ENCODE data around the gene KIFC3.

KIFC3 gene

GRCh38 chr16:57762365-57763040, 39.8 kb downstream of the KIFC3 start:
- DNase-seq = no peak

DNA sequence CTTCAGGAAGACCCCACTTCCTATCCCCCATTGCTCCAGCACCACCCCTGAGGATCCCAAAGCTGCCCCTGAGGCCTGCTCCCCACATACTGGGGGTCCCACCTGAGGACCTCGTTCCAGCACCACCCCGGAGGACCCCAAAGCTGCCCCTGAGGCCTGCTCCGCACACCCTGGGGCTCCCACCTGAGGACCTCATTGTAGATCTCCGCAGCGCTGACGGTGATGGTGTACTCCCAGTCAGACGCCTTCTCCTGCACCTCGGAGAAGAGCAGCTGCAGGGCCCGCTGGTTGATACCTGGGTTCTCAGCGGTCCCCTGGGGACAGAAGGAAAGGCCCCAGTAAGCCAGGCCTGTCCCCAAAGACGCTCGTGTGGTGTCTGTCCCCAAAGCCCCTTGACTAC, 40.3 kb downstream of the KIFC3 start:
- no peak for DNase-seq

DNA sequence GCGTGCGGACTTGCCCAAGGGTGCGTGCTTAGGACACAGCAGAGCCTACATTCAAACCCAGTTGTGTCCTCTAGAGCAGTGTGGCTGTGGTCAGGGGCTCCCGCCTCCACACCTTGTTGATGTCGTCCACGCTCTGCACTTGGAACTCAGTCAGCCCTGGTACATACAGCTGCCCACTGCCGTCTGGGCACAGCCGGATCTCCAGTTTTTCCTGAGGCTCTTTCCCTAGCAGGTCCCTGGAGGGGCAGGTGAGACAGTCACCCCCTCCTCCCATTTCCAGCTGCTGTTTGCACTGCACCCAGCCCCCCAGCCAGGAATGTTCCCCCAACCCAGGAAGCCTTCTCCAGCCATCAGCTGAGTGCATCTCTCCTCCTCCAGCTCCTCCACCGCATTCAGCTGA, 41.0 kb downstream of the KIFC3 start:
- no peak for DNase-seq

DNA sequence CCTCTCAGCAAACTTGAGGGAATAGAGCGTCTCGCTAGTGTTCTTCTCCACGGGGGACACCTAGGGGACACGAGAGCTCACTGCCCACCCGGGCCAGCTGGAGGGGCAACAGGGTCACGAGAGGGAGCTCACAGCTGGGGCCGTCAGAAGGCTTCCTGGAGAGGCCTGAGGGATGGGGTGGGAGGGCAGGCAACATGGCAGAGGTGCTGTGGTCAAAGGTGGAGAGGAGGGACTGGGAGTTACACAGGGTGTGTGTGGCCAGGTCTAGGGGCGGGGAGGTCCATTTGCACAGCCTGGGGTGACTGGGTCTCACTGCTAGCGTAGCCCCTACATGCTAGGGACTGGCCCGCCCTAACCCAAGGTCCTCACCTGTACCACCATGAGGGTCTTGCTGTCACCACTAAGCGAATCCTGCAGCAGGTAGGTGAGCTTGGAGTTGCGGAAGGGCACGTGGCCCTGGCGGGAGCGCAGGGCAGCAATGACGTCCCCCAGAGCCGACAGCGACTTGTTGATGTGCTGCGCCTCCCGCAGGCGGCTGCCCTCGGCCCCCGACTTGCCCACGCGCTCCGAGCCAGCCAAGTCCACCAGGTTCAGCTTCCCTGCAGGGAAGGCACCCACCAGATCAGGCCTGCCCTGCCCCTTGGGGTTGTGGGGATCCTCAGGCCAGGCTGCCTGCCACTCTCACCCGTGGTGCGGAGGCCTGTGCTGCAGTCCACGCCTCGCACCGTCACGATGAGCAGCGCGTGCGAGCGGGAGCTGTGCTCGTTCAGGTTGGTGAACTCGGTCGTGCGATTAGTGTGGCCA, 41.7 kb downstream of the KIFC3 start:
- DNase-seq = no peak

DNA sequence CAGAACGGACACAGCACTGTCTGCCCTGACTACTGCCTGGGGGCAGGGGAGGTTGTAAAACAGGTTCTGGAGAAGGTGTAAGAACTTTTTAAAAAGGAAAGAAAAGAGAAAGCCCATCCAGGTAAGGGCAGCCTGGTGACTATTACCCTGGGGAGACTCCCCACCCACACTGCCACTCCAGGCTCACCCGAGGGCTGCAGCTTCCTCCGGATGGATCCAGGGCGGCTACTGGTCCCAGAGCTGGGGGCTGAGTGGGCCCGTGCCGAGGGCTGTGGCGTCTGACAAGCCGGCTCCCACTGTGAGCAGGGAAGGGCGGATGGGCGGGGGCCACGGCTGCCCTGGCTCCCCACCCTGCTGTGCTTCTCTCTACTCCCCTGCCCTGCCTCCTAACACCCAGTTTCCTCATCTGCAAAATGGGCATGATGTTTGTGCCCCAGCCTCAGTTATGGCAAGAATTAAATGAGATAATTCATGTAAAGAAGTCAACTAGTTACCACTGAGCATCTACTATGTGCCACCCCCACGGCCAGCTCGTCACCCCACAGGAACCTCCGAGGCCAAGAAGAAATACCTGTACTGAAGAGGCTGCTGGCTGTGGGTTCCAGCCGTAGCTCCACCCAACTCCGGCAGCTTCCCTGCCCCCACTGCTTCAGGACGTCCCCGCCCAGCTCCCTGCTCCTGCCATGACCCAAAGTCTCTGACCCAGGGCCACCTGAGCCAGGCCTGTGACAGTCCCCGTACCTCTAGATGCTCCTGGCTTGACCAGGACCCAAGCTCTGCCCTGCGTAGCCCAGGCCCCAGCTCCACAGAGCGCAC, 42.5 kb downstream of the KIFC3 start:
- no peak for DNase-seq

DNA sequence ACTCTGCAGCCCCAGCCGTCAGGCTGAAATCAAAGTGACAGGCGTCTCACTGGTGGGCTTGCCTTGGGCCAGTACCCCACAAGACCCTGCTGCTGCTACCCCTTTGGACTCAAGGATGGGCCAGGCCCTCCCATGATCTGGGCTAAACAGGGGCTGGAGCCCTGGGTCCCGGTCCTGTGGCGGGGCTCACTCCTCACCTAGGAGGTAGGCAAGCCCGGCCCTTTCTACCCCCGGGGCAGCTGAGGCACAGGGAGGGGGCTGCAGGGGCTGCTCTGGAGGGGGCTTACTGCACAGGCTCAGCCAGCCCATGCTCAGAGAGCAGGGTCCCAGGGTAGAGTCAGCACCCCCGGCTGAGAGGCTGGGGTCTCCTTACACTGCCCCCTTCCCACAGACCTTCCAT, 43.2 kb downstream of the KIFC3 start:
- no peak for DNase-seq

DNA sequence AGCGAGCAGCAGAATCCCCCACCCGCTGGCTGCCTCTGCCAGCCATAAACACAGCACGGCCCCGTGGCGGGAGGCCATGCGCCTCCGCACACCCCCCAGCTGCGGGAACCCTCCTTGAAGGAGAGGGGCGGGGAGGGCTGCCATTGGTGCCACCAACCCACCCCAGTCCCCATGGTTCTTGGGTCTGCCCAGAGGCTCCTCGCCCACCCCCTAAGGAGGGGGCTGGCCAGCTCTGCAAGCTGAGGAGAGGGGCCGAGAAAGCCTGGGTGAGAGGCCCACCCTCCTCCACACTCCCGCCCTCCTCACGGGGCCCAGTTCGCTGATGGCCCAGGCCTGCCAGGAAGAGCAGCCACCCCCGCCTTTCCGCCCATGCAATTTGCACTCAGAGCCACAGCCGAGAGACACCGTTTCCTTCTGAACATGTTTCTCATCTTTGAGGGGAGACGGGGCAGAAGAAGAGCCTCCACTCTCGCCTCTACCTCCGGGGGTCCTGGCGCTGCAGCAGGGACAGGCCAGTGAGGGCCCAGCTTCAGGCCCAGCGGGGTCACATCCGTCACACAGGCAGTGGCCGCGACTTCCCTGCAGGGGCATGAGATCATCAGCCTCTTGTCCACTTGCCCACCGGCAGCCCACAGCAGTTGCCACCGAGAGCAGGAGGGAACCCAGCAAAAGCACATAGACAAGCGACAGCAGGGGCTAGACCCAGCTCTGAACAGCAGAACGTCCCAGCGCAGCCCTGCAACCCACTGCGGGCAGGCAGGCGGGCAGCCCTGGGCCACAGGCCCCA, 43.8 kb downstream of the KIFC3 start:
- DNase-seq = no peak

DNA sequence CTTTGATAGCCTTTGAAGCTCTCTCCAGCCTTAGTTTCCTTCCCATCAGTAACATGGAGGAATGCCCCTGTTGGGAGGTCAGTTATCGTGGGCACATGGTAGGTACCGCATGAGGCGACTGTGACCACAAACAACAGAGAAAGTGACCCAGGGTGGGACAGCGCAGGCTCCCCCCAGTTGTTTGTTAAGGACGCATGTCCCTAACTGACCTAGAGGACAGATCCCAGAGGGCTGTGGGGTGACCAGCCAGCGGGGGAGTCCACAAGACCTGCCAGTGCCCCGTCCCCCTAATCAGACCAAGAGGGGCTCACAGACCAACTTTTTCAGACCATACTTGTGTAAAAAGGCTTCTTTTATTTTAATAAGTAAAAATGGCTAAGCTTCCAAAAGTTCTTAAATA, 44.4 kb downstream of the KIFC3 start:
- no peak for DNase-seq

- peak; percentile 80 for DNase-seq
These were observed 44.9 kb downstream of the KIFC3 start for GRCh38 chr16:57757326-57757786.

- no peak for DNase-seq
These were observed 45.6 kb downstream of the KIFC3 start for GRCh38 chr16:57756424-57757325.

DNA sequence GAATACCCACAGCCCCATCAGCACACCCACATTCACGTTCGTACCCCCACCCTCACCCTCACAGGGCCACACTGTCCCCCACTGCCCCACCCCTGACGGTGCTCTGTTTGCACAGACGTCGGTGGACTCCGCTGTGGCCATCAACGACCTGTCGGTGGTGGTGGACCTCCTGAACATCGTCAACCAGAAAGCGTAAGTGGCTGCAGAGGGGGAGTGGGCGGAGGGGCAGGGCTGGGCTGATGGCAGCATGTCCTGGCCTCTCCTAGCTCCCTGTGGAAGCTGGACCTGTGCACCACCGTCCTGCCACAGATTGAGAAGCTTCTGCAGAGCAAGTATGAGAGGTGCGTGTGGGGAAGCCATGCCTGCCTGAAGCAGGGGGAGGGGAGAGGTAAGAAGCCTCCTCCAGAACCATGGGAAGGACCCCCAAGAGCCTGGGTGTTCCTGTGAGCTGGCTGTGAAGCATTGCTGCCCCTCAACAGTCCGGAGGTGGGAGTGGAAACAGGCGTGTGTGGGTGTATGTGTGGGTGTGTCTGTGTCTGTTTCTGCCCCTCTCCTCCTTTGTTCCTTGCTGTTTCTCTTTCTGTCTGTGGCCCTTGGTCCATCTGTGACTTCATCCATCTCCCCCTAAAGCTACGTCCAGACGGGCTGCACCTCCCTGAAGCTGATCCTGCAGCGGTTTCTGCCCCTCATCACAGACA, 46.4 kb downstream of the KIFC3 start:
- no peak for DNase-seq

DNA sequence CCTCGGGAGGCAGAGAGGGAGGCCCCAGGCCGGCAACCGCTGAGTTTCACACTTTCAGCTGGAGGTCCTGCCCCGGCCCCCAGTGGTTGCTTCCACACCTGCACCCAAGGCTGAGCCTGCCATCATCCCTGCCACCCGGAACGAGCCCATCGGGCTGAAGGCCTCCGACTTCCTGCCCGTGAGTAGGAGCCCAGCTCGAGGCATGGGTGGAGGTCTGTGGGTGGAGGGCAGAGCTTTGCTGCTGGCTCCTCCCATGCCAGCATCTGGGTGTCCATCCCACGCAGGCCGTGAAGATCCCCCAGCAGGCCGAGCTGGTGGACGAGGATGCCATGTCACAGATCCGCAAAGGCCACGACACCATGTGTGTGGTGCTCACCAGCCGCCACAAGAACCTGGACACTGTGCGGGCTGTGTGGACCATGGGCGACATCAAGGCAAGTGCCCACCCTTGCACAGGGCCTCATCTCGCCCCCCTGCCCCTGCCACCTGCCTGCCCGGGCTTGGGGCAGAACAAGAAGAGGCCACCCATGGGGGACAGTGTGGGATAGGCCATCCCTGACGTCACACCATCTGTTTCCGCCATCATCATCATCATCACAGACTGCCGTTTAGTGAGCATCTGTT, 47.1 kb downstream of the KIFC3 start:
- no peak for DNase-seq

GRCh38 chr16:57754354-57755060, 47.8 kb downstream of the KIFC3 start:
- DNase-seq = no peak

GRCh38 chr16:57753448-57754353, 48.6 kb downstream of the KIFC3 start:
- no peak for DNase-seq

DNA sequence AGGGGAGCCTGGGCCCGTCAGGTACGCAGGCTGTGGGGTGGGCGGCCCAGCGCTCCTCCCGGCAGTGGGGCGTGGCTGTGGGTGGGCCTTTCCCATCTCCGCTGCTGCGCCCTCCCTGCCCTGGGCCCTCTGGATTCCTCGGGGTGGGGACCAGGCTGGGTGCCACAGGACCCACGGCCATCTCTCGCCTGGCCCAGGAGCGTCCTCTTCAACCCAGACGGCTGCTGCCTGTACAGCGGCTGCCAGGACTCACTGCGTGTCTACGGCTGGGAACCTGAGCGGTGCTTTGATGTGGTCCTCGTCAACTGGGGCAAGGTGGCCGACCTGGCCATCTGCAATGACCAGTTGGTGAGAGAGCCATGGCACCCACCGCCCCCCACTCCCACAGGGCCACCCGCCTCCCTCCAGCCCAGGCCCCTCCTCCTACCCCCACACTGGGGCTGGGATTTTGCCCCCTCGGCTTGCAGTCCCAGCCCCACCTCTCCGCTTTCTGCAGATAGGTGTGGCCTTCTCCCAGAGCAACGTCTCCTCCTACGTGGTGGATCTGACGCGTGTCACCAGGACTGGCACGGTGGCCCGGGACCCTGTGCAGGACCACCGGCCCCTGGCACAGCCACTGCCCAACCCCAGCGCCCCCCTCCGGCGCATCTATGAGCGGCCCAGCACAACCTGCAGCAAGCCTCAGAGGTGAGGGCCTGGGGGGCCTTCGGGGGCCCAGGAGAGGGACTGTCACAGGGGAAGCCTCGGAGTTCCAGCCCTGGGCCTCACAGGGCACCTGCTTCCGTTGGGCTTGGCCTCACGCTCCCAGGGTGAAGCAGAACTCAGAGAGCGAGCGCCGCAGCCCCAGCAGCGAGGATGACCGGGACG, 49.5 kb downstream of the KIFC3 start:
- DNase-seq = no peak

GRCh38 chr16:57752203-57752580, 50.1 kb downstream of the KIFC3 start:
- no peak for DNase-seq

- DNase-seq = no peak
These were observed 50.6 kb downstream of the KIFC3 start for GRCh38 chr16:57751539-57752202.
